GM12878 (cell line): ENCODE measurements around the gene FCRLA. TPM values are rescaled to one million over a fixed set of nuclear protein-coding genes. Genes with fewer than 3 reads are reported as not detected.

Source experiments
- ASH2L ChIP-seq: fragments of 300-600, 200-600 bp; sonication (generic); IDR thresholded peaks from 2 replicates; pipeline ENCODE4 v1.6.1; 2017; ENCODE audit warnings: low read depth, mild to moderate bottlenecking, borderline replicate concordance
- CHD2 ChIP-seq: IDR thresholded peaks from 2 replicates; pipeline ENCODE4 v1.6.1; 2011; ENCODE audit warnings: low read depth, low read length, improper control_type of control experiment, borderline replicate concordance
- DPF2 ChIP-seq: fragments of 450-650 bp; IDR thresholded peaks from 2 replicates; pipeline ENCODE4 v1.6.1; 2017; ENCODE audit warnings: mild to moderate bottlenecking
- JUNB ChIP-seq: IDR thresholded peaks from 2 replicates; pipeline ENCODE4 v1.6.1; 2016; ENCODE audit warnings: antibody characterized with exemption, mild to moderate bottlenecking
- JUND ChIP-seq: IDR thresholded peaks from 2 replicates; pipeline ENCODE4 v1.6.1; 2012; ENCODE audit warnings: low read depth, mild to moderate bottlenecking, low read length, improper control_type of control experiment, moderate library complexity
- RCOR1 ChIP-seq: conservative IDR thresholded peaks from 2 replicates; pipeline ENCODE4 v1.6.1; 2012; ENCODE audit warnings: low read depth, low read length, improper control_type of control experiment
- ZBED1 ChIP-seq: IDR thresholded peaks from 2 replicates; pipeline ENCODE4 v1.6.1; 2016; ENCODE audit warnings: borderline replicate concordance
- ZNF622 ChIP-seq: fragments of 450-650 bp; IDR thresholded peaks from 2 replicates; pipeline ENCODE4 v1.6.1; 2017; ENCODE audit warnings: mild to moderate bottlenecking, inconsistent platforms
- polyA plus RNA-seq, 11 experiments: library from polyadenylated mRNA; depleted of rRNA in 4 of 11; unstranded in 6 of 11; stranded (reverse) in 5 of 11; fragments of >200 nt; fragmentation: Nextera tagmentation in 4 of 11; fragmentation: Illumina TruSeq in 1 of 11; extraction: Ambion mirVana in 4 of 11; extraction: Trizol in 1 of 11; gene quantifications; 1 replicate in 1 of 11; 2 replicates in 10 of 11; pipeline versions ENCODE4 v1.2.1 to v1.2.3, GENCODE V29; 2011 to 2016; ENCODE audit warnings: inconsistent platforms in 2 of 11, missing spikeins in 2 of 11, low read depth in 1 of 11
- total RNA-seq, 4 experiments: library from RNA; depleted of rRNA in 3 of 4; stranded (reverse); fragments of >200 nt in 3 of 4; fragmentation: Illumina TruSeq in 1 of 4; extraction: Trizol in 1 of 4; gene quantifications; 2 replicates each; pipeline versions ENCODE4 v1.2.1 to v1.2.3, GENCODE V29; 2013 to 2021
- TF ChIP-seq, protein P1 (sequence below): IDR thresholded peaks from 2 replicates; pipeline ENCODE4 v1.6.1; 2012; ENCODE audit warnings: low read depth, low read length, improper control_type of control experiment
- TF ChIP-seq, protein P2 (sequence below): fragments of 450-650 bp; IDR thresholded peaks from 2 replicates; pipeline ENCODE4 v1.6.1; 2017; ENCODE audit warnings: mild to moderate bottlenecking, moderate library complexity
- TF ChIP-seq, protein P3 (sequence below): fragments of 150-350 bp; IDR thresholded peaks from 2 replicates; pipeline ENCODE4 v1.6.1; 2014; ENCODE audit warnings: mild to moderate bottlenecking, low read depth, low read length

The FCRLA gene
- total and polyA plus RNA-seq, 10 of the 15 experiments (the other 5 are each of a cell fraction or from before 2014, with no cell fraction given) = 130 to 714 (median 374) TPM

DNA sequence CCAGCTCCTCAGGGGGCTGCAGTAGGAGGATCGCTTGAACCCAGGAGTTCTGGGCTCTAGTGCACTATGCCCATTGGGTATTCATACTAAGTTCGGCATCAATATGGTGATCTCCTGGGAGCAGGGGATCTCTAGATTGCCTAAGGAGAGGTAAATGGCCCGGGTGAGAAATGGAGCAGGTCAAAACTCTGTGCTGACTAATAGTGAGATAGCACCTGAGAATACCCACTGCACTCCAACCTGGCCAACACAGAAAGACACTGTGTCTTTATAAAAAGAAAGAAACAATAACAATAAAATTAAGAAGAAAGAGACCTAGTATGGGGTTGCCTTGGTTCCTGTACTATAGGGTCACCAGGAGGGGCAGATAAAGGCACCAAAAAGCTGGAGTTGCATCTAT is 28.8 kb downstream of the FCRLA start (continued):
- no peak for TF ChIP-seq ZNF622
- peak; percentile 16; the same call in 1 of the 2 replicates for TF ChIP-seq DPF2
- TF ChIP-seq, protein P1, sequence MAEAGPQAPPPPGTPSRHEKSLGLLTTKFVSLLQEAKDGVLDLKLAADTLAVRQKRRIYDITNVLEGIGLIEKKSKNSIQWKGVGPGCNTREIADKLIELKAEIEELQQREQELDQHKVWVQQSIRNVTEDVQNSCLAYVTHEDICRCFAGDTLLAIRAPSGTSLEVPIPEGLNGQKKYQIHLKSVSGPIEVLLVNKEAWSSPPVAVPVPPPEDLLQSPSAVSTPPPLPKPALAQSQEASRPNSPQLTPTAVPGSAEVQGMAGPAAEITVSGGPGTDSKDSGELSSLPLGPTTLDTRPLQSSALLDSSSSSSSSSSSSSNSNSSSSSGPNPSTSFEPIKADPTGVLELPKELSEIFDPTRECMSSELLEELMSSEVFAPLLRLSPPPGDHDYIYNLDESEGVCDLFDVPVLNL = no peak
- no peak for TF ChIP-seq RCOR1
- TF ChIP-seq ZBED1 = no peak
- peak; percentile 23; the same call in 1 of the 2 replicates for TF ChIP-seq JUND
- TF ChIP-seq, protein P2, sequence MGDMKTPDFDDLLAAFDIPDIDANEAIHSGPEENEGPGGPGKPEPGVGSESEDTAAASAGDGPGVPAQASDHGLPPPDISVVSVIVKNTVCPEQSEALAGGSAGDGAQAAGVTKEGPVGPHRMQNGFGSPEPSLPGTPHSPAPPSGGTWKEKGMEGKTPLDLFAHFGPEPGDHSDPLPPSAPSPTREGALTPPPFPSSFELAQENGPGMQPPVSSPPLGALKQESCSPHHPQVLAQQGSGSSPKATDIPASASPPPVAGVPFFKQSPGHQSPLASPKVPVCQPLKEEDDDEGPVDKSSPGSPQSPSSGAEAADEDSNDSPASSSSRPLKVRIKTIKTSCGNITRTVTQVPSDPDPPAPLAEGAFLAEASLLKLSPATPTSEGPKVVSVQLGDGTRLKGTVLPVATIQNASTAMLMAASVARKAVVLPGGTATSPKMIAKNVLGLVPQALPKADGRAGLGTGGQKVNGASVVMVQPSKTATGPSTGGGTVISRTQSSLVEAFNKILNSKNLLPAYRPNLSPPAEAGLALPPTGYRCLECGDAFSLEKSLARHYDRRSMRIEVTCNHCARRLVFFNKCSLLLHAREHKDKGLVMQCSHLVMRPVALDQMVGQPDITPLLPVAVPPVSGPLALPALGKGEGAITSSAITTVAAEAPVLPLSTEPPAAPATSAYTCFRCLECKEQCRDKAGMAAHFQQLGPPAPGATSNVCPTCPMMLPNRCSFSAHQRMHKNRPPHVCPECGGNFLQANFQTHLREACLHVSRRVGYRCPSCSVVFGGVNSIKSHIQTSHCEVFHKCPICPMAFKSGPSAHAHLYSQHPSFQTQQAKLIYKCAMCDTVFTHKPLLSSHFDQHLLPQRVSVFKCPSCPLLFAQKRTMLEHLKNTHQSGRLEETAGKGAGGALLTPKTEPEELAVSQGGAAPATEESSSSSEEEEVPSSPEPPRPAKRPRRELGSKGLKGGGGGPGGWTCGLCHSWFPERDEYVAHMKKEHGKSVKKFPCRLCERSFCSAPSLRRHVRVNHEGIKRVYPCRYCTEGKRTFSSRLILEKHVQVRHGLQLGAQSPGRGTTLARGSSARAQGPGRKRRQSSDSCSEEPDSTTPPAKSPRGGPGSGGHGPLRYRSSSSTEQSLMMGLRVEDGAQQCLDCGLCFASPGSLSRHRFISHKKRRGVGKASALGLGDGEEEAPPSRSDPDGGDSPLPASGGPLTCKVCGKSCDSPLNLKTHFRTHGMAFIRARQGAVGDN = no peak
- no peak for TF ChIP-seq ASH2L
- peak; percentile 70 for TF ChIP-seq JUNB
- TF ChIP-seq CHD2 = no peak
- TF ChIP-seq, protein P3, sequence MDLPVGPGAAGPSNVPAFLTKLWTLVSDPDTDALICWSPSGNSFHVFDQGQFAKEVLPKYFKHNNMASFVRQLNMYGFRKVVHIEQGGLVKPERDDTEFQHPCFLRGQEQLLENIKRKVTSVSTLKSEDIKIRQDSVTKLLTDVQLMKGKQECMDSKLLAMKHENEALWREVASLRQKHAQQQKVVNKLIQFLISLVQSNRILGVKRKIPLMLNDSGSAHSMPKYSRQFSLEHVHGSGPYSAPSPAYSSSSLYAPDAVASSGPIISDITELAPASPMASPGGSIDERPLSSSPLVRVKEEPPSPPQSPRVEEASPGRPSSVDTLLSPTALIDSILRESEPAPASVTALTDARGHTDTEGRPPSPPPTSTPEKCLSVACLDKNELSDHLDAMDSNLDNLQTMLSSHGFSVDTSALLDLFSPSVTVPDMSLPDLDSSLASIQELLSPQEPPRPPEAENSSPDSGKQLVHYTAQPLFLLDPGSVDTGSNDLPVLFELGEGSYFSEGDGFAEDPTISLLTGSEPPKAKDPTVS = no peak
